ENCODE results near the gene SETD1B.

Gene SETD1B

DNA sequence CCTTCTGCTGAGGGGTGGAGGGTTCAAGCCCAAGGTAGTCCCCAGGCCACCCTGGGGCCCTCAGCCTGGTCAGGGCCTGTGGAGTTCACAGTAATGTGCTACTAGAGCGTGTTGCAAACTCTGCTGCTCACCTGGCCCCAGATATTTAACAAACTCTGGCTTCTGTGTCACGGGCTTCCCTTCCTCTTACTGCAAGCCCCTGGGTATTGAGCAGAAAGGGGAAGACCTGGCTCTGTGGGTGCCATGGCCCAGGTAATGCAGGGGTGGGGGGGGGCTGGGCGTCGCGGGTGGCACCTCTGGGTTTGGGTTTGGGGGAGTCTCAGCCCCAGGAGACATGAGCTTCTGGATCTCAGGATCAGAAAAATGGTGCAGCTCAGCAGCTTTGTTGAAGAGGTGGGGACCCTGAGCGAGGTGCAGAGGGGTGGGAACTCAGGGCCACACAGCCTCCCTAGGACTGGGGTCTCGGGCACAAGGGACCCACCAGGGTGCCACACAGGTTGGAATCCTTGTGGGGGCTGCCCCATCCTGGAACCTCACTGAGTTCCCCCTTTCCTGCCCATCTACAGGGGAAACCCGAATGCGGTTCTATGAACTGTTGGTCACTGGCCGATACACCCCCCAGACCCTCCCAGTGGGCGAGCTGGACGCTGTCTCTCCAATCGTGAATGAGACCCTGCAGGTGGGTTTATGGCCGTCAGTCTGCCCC, 4.0 kb downstream of the SETD1B start:
- no peak for DNase-seq (ENCODE audit: low read depth in 2 of 2)

DNA sequence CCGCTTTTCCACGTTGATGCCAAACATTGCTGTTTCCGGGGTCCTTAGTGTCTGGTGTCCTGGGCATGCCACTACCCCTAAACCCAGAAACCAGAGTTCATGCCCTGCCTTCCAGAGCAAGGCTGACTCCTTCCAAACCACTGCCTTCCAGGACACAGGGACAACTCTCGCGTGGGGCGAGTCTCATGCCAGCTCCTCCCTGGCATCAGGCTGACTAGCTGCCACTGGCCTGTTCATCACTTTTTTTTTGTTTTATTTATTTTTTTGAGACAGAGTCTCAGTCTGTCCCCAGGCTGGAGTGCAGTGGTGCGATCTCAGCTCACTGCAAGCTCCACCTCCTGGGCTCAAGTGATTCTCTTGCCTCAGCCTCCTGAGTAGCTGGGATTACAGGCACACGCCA, 4.8 kb downstream of the SETD1B start:
- DNase-seq (ENCODE audit: low read depth in 2 of 2), result no peak

DNA sequence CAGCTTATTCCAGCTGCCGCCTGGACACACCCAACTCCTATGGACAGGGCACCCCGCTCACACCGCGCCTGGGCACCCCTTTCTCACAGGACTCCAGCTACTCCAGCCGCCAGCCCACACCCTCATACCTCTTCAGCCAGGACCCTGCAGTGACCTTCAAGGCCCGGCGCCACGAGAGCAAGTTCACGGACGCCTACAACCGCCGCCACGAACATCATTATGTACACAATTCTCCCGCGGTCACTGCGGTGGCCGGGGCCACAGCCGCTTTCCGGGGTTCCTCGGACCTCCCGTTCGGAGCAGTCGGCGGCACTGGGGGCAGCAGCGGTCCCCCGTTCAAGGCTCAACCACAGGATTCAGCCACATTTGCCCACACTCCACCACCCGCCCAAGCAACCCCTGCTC, 5.9 kb downstream of the SETD1B start:
- no peak for DNase-seq (ENCODE audit: low read depth in 2 of 2)

DNA sequence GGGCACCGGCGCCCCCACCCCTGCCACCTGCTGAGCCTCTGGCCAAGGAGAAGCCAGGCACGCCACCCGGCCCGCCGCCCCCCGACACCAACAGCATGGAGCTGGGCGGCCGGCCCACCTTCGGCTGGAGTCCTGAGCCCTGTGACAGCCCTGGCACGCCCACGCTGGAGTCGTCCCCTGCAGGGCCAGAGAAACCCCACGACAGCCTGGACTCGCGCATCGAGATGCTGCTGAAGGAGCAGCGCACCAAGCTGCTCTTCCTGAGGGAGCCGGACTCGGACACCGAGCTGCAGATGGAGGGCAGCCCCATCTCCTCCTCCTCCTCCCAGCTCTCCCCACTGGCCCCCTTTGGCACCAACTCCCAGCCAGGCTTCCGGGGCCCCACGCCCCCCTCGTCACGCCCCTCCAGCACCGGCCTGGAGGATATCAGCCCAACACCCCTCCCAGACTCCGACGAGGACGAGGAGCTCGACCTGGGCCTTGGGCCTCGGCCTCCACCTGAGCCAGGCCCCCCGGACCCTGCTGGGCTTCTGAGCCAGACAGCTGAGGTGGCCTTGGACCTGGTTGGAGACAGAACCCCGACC, 6.5 kb downstream of the SETD1B start:
- DNase-seq (ENCODE audit: low read depth in 2 of 2), result no peak

DNA sequence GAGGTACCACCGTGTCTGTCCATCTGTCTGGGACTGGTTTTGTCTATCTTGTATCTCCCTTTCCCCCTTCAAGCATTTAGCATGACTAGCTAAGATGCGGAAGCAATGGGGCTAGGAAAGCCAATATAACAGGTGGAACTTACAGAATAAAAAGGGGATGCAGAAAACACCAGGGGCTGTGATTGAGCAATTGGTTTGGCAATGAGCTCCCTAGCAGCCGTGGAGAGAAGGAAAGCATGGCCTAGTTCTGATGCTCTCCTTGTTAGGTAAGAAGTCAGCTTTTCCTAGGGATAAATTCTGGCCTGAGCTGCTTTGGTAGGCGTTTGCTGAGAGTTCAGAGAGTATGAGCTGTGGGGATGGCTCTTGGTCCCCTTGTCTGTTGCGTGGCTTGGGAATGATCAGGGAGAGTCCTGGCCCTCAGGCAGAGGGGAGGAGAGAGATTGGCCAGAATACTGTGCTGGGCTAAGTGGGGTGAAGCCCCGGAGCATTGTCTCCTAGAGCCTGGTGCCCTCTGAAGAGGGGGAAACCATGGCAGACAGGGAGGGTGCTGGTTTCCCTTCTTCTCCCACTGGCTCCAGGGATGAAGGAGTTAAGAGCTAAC, 7.1 kb downstream of the SETD1B start:
- no peak for DNase-seq (ENCODE audit: low read depth in 2 of 2)

DNA sequence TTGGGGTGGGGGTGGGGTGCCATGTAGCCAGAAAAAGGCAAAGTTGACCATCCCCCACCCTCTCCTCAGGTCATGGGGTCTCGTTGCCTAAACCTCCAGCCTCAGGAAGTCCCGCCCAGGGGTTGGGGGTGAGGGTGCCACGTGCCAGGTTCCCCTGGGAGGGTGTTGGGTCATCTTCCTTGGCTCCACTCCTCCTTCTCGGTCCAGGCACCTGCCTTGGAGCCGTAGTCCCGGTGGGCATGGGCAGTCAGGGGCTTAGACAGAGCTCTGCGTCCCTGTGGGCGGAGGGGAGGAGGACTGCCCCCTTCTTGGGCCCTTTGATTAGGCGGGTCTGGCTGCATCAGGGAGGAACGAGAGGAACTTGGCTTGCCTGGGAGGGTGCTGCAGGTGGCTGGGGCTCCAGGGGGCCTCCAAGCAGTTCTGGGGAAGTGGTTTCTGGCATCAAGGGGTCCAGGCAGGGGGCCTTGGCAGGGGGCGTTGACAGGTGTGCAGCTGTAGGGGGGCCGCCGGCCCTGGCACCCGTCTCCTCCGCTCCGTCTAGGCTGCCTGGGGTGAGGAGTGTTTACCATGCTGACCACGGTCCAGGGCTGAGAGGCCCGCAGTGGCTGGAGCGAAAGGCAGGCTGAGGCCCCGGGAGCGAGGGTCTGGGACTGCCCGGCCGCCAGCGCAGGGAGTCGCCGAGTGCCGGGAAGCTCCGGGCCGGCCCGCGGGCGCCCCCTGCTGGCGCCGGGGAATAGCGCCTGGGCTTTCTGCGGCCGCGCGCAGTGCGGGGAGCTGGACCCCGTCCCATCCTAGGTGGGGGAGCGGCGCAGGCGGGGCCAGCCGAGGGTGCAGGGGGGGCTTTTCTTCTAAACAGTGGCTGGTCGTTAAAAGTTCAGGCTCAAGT, 7.9 kb downstream of the SETD1B start:
- DNase-seq (ENCODE audit: low read depth in 2 of 2), result peak in 1 of 2 donors; percentile 58

DNA sequence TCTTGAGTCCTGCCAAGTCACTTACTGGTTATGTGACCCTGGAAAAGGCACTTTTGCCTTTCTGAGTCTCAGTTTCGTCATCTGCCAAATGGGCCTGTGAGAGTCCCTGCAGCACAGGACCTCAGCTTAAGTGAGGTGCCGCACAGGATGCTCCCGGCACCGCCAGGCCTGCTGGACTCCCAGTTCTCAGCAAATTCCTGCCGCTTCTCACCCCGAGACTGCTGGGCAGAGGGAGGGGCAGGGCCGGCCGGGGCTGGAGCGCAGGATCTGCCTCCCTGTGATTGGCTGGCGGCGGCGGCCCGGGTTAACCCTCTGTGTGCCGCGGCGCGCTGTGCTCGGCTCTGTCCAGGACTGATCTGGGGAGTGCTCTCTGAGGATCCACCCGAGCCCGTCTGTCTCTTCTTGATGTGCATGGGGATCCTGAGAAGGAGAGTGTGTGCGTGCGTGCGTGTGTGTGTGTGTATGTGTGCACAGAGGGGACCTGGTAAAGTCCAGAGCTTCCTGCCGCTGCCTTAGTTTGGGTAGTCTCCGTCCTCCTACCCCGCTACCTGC, 8.6 kb downstream of the SETD1B start:
- no peak for DNase-seq (ENCODE audit: low read depth in 2 of 2)

DNA sequence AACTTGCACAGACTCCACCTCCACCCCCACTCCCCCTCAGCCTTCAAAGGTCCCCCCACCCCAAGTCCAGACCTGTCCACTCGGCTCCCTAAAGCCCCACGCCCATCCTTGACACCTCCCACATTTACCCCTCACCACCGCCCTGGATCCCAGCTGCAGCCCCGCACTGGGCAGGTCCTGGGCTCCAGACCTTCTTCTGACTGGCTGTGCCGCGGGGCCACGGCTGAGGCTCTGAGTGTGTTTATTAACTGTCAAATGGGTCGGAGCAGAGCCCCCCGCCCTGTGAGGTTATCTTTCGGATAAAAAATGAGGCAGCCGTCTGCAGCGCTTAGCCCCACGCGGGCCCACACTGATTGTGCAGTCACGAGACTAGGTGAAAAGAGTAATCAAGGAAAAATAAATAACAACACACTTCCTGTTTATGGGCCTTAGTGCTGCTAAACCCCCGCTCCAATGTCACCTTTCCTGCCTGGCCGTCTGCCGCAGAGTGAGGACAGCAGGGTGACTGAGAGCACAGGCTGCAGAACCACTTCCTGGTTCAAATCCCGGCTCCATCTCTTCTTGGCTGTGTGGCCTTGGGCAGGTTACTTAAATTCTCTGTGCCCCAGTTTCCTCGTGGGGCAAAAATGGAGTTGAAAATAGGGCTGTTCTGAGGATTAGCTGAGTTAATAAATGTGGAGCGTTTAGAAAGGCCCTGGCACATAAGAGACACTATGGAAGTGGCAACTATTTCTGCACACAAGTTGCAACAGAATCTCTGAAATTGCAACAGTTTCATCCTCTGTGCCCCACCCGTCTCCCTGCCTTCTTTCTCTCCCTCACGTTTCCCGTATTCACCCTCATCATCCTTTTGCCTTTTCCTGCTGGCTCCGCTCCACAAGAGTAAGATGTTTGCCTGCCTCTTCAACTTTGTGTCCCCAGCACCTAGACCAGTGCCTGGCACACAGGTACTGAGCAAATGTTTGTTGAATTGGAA, 9.4 kb downstream of the SETD1B start:
- no peak for DNase-seq (ENCODE audit: low read depth in 2 of 2)

DNA sequence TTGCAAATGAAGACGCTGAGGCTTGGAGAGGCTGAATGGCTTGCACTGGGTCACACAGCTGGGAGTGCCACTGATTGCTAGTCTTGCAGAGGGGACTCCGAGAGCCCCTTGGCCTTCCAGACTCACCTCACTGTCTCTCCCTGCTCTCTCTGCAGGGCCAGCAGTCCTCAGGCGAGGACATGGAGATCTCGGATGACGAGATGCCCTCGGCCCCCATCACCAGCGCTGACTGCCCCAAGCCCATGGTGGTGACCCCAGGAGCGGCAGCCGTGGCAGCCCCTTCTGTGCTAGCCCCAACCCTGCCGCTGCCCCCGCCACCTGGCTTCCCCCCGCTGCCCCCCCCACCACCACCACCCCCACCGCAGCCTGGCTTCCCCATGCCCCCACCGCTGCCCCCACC, 10.1 kb downstream of the SETD1B start:
- no peak for DNase-seq (ENCODE audit: low read depth in 2 of 2)

DNA sequence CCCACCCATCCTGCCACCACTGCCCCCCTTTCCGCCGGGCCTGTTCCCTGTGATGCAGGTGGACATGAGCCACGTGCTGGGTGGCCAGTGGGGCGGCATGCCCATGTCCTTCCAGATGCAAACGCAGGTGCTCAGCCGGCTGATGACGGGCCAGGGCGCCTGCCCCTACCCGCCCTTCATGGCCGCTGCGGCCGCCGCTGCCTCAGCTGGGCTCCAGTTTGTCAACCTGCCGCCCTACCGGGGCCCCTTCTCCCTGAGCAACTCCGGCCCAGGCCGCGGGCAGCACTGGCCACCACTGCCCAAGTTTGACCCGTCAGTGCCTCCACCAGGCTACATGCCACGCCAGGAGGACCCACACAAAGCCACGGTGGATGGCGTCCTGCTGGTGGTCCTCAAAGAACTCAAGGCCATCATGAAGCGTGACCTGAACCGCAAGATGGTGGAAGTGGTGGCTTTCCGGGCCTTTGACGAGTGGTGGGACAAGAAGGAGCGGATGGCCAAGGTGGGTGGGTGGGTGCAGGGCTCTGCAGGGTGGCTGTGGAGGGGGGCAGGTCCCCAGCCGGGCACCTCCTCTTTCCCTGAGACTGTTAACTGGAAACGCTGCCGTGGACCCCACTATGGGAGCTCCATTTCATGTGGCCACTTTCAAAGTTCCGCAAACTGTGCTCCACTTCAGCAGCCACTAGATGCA, 10.8 kb downstream of the SETD1B start:
- no peak for DNase-seq (ENCODE audit: low read depth in 2 of 2)

DNA sequence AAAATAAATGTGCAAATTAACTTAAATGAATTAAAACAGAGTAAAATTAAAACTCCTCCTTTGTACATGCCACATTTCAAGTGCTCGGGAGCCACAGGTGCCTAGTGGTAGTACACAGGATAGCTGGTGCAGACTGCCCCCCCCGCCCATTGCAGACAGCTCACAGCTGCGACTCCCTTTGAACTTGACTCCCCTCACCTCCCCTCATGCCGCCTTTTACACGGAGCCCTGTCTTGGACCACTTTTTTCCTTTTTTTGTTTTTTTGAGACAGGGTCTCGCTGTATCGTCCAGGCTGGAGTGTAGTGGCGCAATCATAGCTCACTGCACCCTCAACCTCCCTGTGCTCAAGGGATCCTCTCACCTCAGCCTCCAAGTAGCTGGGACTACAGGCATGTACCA, 11.5 kb downstream of the SETD1B start:
- no peak for DNase-seq (ENCODE audit: low read depth in 2 of 2)

DNA sequence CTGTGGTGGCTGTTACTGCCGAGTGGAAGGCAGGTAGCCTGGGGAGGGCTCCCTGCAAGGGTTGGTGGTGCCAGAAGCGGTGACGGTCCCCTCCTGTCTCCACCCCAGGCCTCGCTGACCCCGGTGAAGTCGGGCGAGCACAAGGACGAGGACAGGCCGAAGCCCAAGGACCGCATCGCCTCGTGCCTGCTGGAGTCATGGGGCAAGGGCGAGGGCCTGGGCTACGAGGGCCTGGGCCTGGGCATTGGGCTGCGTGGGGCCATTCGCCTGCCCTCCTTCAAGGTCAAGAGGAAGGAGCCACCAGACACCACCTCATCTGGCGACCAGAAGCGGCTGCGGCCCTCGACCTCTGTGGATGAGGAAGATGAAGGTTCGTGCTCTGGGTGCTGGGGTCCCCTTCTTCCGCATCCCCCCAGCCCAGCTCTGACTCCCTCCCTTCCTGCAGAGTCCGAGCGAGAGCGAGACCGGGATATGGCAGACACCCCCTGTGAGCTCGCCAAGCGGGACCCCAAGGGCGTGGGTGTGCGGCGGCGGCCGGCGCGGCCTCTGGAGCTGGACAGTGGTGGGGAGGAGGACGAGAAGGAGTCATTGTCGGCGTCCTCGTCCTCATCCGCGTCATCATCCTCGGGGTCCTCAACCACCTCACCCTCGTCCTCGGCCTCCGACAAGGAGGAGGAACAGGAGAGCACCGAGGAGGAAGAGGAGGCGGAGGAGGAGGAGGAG, 13.3 kb downstream of the SETD1B start:
- DNase-seq (ENCODE audit: low read depth in 2 of 2), result no peak

DNA sequence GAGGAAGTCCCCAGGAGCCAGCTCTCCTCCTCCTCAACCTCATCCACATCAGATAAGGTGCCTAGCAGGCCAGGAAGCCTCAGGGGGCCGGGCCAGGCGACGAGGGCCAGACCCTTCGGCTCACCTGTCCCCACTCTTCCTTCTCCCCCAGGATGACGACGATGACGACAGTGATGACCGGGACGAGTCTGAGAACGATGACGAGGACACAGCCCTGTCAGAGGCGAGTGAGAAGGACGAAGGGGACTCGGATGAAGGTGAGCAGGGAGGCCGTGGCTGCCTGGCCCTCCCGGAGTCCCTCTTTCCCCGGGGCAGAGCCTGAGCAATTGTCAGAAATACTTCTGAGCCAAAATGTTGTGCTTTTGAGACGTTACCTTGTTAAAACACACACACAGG, 13.8 kb downstream of the SETD1B start:
- no peak for DNase-seq (ENCODE audit: low read depth in 2 of 2)

DNA sequence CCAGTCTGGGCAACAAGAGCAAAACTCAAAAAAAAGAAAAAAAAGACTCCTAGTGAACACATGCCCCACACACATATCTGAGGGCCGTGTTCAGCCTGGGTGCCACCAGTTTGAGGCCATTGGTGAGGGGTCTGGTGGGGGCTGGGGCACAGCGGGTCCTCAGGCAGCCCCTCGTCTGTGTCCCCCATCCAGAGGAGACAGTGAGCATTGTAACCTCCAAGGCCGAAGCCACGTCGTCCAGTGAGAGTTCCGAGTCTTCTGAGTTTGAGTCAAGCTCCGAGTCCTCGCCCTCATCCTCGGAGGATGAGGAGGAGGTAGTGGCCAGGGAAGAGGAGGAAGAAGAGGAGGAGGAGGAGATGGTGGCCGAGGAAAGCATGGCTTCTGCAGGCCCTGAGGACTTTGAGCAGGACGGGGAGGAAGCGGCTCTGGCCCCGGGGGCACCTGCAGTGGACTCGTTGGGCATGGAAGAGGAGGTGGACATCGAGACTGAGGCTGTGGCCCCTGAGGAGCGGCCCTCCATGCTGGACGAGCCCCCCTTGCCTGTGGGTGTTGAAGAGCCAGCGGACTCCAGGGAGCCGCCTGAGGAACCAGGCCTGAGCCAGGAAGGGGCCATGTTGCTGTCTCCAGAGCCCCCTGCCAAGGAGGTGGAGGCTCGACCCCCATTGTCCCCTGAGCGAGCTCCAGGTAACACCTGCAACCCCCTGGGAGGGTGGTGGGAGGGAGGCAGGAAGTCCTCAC, 15.6 kb downstream of the SETD1B start:
- DNase-seq (ENCODE audit: low read depth in 2 of 2), result no peak

DNA sequence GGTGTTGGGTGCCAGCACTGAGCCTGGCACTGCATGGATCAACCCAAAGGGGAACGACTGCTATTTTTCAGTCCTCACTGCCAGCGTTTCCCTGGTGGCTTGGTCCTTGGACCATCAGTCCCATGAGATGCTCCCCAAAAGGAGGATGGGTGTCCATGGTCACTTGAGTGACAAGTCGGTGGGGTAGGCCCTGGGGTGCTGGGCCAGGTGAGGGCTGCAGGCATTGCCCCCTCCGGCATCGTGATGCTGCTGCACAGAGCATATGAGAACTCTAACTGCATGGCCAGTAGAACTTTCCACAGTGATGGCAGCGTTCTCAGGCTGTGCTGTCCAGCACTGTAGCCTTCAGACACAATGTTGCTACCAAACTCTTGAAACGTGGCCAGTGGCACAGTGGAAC, 16.2 kb downstream of the SETD1B start:
- no peak for DNase-seq (ENCODE audit: low read depth in 2 of 2)

DNA sequence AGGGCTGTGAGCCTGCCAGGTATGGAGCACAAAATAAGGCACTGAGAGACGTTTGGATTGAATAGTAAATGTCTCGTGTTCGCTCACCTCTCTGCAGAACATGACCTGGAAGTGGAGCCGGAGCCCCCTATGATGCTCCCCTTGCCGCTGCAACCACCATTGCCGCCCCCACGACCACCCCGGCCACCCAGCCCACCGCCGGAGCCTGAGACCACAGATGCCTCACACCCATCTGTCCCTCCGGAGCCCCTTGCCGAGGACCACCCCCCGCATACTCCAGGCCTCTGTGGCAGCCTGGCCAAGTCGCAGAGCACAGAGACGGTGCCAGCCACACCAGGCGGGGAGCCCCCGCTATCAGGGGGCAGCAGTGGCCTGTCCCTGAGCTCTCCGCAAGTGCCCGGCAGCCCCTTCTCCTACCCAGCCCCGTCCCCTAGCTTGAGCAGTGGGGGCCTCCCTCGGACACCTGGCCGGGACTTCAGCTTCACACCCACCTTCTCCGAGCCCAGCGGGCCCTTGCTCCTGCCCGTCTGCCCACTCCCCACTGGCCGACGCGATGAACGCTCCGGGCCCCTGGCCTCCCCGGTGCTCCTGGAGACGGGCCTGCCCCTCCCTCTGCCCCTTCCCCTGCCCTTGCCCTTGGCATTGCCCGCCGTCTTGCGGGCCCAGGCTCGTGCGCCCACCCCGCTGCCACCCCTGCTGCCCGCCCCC, 18.7 kb downstream of the SETD1B start:
- DNase-seq (ENCODE audit: low read depth in 2 of 2), result no peak

DNA sequence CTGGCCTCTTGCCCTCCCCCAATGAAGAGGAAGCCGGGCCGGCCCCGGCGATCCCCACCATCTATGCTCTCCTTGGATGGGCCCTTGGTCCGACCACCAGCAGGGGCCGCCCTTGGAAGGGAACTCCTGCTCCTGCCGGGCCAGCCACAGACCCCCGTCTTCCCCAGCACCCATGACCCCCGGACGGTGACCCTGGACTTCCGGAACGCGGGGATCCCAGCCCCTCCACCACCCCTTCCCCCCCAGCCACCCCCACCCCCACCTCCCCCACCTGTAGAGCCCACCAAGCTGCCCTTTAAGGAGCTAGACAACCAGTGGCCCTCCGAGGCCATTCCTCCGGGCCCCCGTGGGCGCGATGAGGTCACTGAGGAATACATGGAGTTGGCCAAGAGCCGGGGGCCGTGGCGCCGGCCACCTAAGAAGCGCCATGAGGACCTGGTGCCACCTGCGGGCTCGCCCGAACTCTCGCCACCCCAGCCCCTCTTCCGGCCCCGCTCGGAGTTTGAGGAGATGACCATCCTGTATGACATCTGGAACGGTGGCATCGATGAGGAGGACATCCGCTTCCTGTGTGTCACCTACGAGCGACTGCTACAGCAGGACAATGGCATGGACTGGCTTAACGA, 19.4 kb downstream of the SETD1B start:
- no peak for DNase-seq (ENCODE audit: low read depth in 2 of 2)

DNA sequence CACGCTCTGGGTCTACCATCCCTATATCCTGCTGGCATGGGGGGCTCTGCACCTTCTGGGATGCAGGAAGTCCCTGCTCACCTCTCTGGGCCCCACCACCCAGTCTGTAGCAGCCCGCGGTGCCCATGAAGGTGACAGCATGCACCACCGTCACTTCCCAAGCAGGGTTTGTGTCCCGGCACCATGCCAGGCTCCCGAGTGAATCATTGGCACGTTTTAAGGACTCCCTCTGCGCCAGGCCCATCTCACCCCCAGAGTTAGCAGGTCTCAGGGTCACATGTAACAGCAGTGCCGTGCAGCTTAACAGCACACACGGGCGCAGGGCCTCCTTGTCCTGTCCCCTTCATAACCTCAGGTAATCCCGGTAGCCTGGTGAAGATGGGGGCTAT, 19.9 kb downstream of the SETD1B start:
- no peak for DNase-seq (ENCODE audit: low read depth in 2 of 2)
